GM12801 (cell line): Measurements from ENCODE around the gene PADI3.

Source experiments
- CTCF ChIP-seq: IDR thresholded peaks from one replicate; pipeline ENCODE4 v1.5.1; 2011; ENCODE audit warnings: control low read depth; ENCODE audit not compliant: insufficient read length; ENCODE audit errors: extremely low read depth

PADI3 gene

GRCh38 chr1:17315542-17316130 is 66.7 kb downstream of the PADI3 start:
- TF ChIP-seq CTCF, result no peak

GRCh38 chr1:17316704-17317103 is 67.8 kb downstream of the PADI3 start:
- no peak for TF ChIP-seq CTCF

- TF ChIP-seq CTCF, result no peak
These were observed 69.4 kb downstream of the PADI3 start for GRCh38 chr1:17318262-17318661.

GRCh38 chr1:17319561-17320350 is 70.9 kb downstream of the PADI3 start:
- no peak for TF ChIP-seq CTCF

- TF ChIP-seq CTCF, result no peak
These were observed 80.0 kb downstream of the PADI3 start for GRCh38 chr1:17328855-17329254.

GRCh38 chr1:17329610-17330009 is 80.7 kb downstream of the PADI3 start:
- no peak for TF ChIP-seq CTCF

GRCh38 chr1:17330856-17331255 is 82.0 kb downstream of the PADI3 start:
- no peak for TF ChIP-seq CTCF
